SHP77 (cell line): ENCODE results near the gene SETDB1.

ENCODE experiments used
- DNase-seq, 2 experiments: peaks; one replicate each; lab custom pipeline; 2025; lab: John Stamatoyannopoulos, UW

SETDB1 gene

GRCh38 chr1:150931773-150932172 is 5.6 kb downstream of the SETDB1 start:
- no peak for DNase-seq

- no peak for DNase-seq
These were observed 18.7 kb downstream of the SETDB1 start for GRCh38 chr1:150944856-150945255.

GRCh38 chr1:150954708-150955107 is 28.5 kb downstream of the SETDB1 start:
- no peak for DNase-seq

- DNase-seq: no peak
These were observed 29.1 kb downstream of the SETDB1 start for GRCh38 chr1:150955280-150955679.

- no peak for DNase-seq
These were observed 31.5 kb downstream of the SETDB1 start for GRCh38 chr1:150957666-150958065.

- no peak for DNase-seq
These were observed 34.5 kb downstream of the SETDB1 start for GRCh38 chr1:150960646-150961045.

- no peak for DNase-seq
These were observed 35.6 kb downstream of the SETDB1 start for GRCh38 chr1:150961756-150962155.

GRCh38 chr1:150963321-150964163 is 37.4 kb downstream of the SETDB1 start:
- DNase-seq: no peak

- DNase-seq: no peak
These were observed 38.0 kb downstream of the SETDB1 start for GRCh38 chr1:150964164-150964489.

- DNase-seq: no peak
These were observed 39.4 kb downstream of the SETDB1 start for GRCh38 chr1:150965605-150966004.

- DNase-seq: no peak
These were observed 39.8 kb downstream of the SETDB1 start for GRCh38 chr1:150966011-150966410.

GRCh38 chr1:150967936-150968335 is 41.8 kb downstream of the SETDB1 start:
- no peak for DNase-seq

GRCh38 chr1:150968491-150968890 is 42.3 kb downstream of the SETDB1 start:
- no peak for DNase-seq

GRCh38 chr1:150969626-150970025 is 43.5 kb downstream of the SETDB1 start:
- no peak for DNase-seq

GRCh38 chr1:150970808-150971582 is 44.8 kb downstream of the SETDB1 start:
- DNase-seq: no peak

- no peak for DNase-seq
These were observed 45.6 kb downstream of the SETDB1 start for GRCh38 chr1:150971583-150972416.

GRCh38 chr1:150972417-150972940 is 46.3 kb downstream of the SETDB1 start:
- no peak for DNase-seq

GRCh38 chr1:150973258-150973835 is 47.2 kb downstream of the SETDB1 start:
- no peak for DNase-seq

GRCh38 chr1:150973836-150974579 is 47.8 kb downstream of the SETDB1 start:
- DNase-seq: peak; percentile 25 to 38

GRCh38 chr1:150974580-150975478 is 48.7 kb downstream of the SETDB1 start, which contains the start of gene CERS2:
CERS2 (minus strand) TSS chr1:150974835; CDS start chr1:150969090, 5,745 bp downstream.
- DNase-seq: peak; percentile 77 to 88
